Right renal cortex interstitium (tissue), 3 donors: ENCODE data around the gene SAMMSON. TPM values are rescaled to one million over a fixed set of nuclear protein-coding genes. Genes with fewer than 3 reads are reported as not detected.

ENCODE experiments used
- DNase-seq, 3 donors: peaks; one replicate each; pipeline ENCODE4 v3.0.0-alpha.2; 2013; ENCODE audit warnings: low read depth in 3 of 3, low spot score in 2 of 3
- polyA plus RNA-seq, 3 donors: library from polyadenylated mRNA; unstranded; fragments of 120-200 nt; gene quantifications; one replicate each; pipeline ENCODE4 v1.2.1, GENCODE V29; 2013; ENCODE audit not compliant: insufficient read length in 3 of 3

The SAMMSON gene
- polyA plus RNA-seq, result under 1 TPM in 2 of 3 donors, not detected in 1; 0.10 to 0.11 TPM

DNA sequence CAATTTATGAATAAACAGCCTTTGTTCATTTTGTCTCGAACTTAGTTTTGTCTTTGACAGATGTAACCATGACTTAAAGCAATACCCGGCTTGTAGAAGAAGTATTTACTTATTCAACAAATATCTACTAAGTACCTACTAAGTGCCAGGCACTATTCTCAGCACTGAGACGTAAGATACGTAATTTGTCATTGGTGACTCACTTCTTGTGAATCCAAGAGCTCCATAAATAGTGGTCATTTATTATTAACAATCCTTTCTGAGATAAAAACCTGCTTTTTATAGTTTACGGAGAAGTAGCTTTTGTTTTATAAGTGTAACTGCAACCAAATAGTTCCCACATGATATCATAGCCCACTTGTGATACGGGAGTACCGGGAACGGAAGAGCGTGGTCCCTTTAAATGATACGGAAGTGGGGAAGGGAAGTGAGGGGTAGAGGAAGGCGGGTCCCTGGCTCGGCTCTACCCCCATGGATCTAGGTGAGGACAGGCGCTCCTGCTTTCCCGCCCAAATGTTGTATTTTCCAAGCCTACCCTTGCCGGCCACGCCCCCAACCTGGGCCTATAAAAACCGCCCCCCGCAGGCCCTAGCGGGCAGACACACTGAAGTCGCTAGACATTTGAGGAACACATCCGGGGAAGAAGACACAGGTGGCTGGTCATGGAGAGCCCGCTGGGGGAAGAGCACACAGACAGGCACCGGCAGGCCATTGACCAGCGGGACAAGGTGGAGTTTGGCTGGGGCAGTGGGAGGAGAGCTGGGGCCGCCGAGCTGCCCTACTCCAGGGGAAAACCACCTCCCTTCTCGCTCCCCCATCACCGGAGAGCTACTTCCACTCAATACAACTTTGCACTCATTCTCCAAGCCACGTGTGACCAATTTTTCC, at the start of gene SAMMSON:
Gene SAMMSON (plus strand): TSS at position 594 of the 888 bp plus-strand sequence.
- DNase-seq, result no peak

DNA sequence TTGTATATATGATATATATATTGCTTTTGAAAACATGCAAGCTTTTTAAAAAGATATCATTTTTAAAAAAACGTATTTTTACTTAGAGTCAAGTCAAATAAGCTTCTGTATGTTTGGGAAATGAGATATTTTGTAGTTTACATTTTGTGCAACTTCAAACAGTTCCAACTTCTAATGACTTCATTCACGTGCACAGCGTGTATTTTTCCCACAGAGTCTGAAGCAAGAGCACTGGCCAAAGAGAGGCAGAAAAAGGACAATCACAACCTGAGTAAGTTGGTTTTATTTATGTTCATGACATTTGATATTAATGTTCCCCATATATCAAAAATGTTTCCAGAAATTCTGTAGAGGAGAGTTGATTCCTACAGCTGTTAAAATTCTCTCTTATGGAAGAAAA, 47.9 kb upstream of the SAMMSON start:
- DNase-seq, result no peak

DNA sequence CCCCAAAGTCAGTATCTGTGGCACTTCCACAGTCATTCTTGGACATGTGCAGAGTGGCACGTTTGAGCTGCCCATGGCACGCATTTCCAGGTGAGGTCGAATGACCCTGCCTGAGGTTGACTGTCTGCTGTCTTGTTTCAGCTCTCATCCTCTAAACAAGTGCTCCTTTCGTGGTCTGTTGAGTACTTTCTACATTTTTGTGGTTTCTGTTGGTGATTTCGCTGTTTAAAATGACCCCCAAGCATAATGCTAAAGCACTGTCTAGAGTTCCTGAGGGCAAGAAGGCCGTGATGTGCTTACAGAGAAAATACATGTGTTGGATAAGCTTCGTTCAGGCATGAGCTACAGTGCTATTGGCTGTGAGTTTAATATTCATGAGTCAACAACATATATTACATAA, 40.0 kb upstream of the SAMMSON start:
- DNase-seq, result no peak

DNA sequence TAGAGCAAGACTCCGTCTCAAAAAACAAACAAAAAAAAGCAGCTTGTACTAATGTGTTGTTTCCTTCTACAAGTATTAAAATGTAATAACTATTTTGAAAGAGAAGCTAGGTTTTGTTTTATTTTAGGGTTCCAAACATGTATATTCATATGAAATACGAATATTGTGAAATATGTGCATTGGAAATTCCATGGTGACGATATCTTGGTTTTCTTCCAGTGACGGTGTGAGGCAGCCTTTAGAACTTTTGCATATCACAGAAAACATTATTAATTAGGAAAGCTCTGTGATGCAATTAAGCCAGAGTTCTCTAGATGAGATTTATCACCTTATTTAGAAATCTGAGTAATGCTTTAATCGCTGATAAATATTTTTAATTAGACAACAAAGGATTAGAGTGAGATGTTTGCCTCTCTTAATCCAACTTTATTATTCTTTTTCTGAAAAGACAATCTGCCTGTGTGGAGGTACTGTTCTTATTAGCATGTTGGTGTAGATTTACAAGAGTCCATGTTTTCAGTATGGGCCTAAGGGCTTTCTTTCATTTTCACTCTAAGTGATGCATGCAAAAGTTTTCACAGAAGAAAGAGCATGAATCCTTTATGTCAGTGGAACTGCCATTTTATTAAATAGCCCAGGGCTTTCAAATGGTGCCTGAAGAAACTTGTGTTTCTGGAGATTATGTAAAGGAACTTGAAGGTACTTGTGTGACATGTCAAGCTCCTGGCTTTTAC, 37.7 kb upstream of the SAMMSON start:
- no peak for DNase-seq

DNA sequence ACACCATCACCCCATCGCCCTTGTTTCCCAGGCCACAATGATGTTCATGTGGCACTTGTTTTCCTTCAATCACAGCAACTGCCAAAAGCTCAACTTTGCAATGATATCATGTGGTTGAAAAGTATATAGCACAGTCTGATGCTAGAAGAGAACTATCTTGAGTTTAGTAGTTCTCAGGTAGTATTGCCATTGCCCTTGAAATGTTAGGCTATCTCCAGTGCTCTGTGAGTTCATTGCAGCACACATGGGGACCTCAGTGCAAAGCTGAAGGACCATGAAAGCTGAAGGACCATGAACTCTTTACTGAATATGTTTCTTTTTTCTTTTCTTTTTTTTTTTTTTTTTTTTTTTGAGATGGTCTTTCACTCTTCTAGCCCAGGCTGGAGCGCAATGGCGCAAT, 35.9 kb upstream of the SAMMSON start:
- no peak for DNase-seq

DNA sequence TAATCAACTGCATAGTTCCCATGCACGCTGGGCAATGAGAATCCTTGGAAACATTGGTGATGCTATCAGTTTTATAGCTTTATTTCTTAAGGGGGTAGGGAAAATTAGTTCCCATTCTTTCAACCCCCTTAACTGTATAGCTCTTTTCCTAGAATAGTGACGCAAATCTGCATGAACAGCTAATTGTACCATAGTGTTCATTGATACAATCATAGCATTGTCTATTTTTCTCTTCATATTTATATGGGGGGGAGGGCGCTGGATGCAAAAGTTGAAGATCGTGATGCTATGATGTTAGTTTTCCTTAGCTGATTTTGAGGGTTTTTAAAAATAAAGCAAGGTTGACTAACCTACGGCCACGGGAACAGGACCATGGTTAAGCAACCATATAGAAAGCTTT, 32.4 kb upstream of the SAMMSON start:
- DNase-seq, result no peak

DNA sequence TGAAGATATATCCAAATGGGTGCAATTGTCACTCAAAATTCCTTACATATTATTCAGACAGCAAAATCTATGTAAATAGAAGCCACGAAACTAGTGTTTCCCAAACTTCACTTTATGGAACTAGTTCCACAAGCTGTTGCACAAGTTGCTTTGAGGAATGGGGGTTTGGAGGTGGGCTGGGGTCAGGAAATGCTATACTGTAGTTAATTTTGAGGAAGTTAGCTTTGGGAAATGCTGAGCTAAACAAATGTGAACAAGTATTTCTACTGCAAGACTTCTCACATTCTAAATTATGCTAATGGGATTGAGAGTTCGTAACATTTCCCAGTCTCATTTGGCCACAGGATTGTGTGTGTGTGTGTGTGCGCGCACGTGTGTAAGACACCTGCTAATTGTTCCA, 28.7 kb upstream of the SAMMSON start:
- DNase-seq, result no peak

DNA sequence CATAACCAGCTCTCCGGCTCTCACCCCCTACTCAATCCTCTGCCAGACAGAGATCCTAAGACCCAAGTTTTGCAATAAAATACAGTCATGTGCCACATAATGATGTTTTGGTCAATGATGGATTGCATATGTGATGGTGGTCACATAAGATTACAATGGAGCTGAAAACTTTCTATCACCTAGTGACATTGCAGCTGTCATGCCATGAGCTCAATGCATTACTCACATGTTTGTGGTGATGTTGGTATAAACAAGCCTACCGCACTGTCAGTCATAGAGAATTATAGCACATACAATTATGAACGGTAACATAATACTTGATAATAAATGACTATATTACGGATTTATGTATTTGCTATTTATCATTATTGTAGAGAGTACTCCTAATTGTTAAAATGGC, 26.9 kb upstream of the SAMMSON start:
- DNase-seq, result no peak

DNA sequence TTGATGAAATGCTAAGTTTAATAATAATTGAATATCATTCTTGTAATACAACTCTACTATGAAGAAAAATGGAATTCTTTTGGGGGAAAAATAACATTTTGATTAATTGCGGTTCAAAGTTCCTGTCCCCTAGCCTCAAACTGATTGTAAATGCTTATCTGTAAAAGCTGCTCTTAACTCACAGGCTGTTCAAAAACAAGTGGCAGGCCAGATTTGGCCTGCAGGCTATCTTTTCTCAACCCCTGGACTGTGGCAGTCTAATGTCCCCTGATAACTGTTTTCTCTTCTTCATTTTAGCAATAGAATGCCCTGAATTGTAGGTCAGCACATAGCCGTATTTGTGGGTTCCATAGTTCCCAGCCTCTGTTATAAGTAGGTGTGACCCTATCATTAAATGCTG, 23.5 kb upstream of the SAMMSON start:
- DNase-seq, result no peak

DNA sequence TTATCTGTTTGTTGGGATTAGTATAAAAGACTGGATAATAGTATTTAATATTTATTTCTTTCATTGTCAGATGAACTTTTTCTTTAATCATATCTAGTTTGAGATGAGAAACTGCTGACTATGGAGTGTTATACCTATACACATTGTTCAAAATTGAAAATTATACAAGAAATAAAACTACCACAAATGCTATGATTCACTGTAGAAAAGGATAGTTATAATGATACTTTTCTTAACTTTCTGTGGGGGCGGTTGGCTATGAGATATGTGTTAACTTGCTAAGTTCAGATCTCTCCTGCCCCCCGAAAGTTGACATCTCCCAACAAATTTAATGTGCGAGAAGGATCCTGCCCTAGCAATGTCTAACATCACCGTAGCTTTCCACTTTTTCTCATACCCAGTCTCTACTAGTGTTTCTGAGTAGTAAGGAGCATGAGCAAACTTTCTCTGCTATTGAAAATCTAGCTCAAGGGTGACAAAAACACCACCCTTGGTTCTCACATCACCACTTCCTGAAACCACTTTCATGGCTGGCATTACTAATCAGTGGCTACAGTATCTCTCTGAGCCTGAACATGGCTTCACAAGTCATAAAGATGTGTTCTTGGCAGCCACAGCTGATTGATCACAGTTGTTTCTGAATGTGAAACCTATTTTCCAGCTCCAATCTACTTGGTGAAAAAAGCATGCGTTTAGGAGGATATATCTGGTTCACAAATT, 15.8 kb upstream of the SAMMSON start:
- no peak for DNase-seq

DNA sequence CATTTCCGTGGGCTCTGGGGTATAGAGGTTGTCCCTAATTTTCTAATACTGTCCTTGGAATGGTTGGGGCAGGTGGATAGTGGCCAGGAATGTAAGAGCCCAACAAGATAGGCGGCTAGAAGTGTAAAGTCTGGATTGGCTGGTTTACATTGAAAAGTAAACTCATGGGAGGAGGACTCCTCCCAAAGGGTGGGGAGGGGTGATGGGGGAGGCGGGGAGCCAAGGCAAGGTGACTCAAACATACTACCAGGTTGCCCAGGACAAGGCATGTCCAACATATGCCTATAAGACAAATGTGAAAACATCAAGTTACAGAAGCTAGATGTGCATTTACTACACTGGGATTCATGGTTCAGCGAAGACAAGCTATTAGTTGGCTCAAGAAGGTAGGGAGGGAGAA, 14.3 kb upstream of the SAMMSON start:
- DNase-seq, result no peak

DNA sequence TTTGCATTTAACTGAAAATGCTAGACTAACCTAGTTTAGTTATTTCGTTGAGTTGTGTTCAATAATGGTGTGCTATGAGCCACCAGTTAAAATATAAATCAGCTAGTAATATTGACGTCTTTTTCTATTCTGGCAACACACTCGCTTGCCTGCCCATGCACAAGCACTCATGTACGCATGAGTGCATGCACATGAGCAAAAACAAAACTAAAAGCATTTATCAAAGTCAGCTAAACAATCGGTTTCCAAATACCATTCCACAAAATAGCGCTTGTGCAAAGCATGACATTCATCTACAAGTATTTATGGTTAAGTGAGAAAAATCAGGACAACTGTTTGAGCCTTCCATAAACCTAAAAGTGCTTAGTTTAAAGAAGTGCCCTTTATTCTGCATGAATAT, 13.1 kb upstream of the SAMMSON start:
- DNase-seq, result no peak

DNA sequence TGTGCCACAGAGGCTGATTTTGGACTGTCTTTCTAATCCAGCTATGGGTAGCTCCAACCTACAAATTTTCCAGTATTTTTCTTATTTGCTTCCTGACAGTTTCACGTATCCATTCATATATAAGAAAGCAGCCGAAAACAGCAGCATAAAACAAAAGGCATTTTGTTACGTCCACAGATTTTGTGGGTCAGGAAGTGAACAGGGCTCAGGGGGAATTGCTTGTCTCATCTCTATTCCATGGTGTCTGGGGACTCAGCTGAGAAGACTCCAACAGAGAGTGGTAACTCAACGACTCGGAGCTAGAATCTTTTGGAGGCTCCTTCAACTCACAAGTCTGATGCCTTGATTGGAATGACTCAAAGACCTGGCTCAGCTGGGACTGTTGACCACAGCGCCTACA, 11.7 kb upstream of the SAMMSON start:
- no peak for DNase-seq

DNA sequence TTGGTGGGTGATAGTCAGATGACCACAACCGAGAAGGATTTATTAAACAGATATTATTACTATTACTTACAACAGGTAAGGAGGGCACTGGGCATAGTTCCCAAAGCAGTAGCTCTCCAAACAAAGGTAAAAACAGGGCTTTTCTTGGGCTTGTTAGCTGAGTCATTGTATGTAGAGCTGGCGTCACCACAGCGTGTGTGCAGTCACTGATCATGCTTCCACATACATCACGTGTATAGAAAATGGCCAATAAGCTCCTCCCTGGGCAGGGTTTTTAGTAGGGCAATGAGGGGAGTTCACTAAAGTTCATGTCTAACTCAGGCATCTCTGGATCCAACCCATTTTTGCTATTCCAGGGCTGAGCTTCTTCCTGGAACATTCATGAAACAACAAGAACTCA, 5.8 kb upstream of the SAMMSON start:
- DNase-seq, result no peak

DNA sequence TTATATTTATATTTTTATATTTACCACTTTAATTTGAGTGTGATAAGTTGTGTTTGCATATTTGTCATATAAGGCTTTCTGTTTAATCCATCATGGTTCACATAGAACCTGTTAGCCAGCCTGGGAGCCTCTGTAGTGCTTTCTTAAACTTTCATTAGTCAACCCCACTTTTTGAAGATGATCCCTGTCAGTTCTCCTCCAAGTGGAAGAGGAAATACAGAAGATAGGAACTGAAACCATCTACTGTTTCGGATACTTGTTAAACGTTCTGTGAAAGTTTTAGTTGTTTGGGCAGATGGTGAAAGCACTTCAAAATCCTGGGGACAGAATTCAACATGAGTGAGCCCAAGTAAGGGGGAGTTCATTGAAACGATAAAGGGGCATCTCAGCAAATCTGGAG, 4.6 kb upstream of the SAMMSON start:
- no peak for DNase-seq

DNA sequence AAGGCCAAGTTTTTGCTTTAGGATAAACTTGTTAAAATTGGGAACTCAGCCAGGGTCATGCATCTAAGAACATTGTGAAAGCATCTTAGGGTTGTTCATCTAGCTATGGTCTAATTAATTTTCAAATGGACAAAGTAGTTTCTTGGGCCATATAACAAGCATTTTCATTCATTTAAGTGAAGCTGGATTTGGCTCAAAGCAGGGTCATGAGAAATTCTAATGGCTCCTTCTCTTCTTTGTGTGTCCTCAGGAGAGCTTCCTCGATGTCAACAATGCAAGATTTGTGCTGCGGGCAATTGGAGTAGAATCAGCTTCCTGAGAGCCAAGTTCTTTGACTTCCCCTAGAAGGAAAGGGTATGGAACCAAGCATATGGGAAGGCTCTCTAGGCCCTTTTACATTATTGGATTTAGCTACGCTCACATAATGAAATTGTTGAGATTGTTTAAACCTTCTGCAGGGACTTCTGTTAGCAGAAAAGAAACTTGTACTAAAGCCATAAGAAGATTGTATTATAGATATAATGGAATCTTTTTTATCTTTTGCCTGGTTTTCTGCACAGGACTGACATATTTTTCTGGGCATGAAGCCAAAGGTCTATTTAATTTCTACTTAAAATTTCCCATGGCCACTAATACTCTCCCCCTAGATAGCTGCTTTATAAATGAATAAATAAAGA, 1.8 kb upstream of the SAMMSON start:
- no peak for DNase-seq

DNA sequence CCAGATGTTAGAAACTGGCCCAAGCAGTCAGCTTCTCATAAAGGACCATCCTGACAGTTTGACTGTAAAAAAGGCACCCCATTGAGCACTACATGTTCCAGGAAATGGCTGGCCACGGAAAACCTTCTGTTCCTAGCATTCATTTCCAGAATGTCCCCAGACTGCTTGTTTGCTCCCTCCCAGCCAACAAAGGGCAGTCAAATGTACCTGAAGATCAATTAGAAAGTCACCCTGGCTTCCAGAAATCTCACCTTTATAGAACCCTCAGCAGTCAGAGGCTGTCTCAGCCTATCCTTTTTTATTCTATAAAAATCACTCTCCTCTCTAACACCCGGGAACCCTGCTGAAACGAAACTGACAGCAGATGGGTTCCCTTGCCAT, 784 bp upstream of the SAMMSON start:
- DNase-seq, result no peak

DNA sequence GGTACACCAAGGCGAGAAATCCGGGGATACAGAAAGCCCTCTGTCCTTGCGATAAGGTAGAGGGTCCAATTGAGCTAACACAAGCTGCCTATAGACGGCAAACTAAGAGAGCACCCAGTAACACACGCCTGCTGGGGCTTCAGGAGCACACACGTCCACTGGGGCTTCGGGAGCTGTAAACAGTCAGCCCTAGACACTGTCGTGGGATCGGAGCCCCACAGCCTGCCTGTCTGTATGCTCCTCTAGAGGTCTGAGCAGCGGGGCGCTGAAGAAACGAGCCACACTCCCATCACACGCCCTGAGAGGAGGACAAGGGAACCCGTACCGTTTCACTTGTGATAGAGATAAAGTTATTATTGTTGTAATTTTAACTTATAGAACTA, 486 bp downstream of the SAMMSON start:
- DNase-seq, result no peak

DNA sequence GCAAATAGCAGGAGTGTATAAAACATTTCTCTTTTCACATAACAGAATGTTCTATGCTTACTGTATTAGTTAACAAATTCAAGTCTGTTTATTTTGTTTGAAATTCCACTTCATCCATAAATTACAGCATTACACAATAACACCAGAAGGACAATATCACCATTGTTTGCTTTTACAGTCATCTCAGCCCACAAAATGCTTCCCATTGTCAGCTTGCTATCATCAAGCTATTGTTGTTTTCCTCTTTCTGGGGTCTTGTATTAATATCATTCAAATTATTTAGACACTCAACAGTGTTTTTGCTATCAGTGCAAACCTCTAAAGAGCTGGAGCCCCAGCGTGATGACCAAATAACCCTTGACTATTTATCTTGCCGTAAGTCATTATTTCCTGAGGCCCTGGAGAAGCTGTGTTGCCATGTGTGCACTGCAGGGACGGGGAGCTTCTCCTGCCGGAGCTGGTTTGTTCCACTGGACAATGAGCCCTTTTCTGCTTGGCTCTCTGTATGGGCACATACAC, 1.1 kb downstream of the SAMMSON start:
- DNase-seq, result no peak

DNA sequence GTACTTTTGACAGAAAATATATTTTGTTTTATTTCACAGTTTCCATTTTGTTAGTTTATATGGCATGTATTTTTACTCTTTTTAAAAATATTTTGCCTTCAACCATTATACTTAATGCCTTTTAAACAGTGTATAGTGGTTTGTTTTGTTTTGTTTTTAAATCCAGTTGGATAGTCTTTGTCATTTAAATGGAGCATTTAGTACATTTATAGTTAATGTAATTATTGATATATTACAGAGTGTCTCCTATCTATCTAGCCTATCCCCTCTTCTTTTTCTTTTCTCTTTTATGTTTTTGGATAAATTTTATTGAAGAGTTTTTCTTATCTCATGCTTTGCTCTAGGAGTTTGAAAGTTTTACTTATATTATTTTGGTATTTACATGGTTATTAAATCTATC, 3.6 kb downstream of the SAMMSON start:
- no peak for DNase-seq

DNA sequence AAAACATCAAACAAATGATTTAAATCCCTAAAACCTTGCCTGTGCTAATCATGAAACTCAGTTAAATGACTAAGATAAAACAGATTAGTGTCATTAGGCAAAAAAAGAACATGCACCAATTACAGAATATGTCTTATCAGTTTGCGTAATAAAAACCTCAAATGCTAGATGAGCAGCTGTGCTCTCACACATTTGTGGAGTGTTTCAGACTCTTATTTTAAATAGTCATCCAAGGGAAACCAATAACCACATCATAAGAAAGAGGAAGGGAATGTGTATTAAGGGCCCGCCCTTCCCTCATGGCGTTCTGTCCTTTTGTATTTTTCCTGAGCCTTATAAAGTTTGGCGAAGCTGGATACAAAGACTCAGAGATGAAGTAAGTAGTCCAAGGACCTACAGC, 6.6 kb downstream of the SAMMSON start:
- DNase-seq, result no peak
